ENCODE results near the gene THSD4.

Gene THSD4

GRCh38 chr15:71237456-71238188, 122.4 kb downstream of the THSD4 start:
- peaks cover 11% of the 10 kb centered on the region for H3K4me1 ChIP-seq (ENCODE audit: control insufficient read depth, low read depth, low read length)
- no peak overlapping the region for H3K27ac ChIP-seq (ENCODE audit: low read length)
- H3K4me3 ChIP-seq (ENCODE audit: low read length), result no peak overlapping the region

GRCh38 chr15:71238926-71239325, 123.7 kb downstream of the THSD4 start:
- no peak overlapping the region for H3K27ac ChIP-seq (ENCODE audit: low read length)
- no peak overlapping the region for H3K4me3 ChIP-seq (ENCODE audit: low read length)
- H3K27me3 ChIP-seq (ENCODE audit: control insufficient read depth, insufficient read depth, low read length), result no peaks in the 10 kb centered on the region
- H3K36me3 ChIP-seq (ENCODE audit: control insufficient read depth, low read depth, low read length), result no peaks in the 10 kb centered on the region
- H3K9ac ChIP-seq (ENCODE audit: low read length), result no peak overlapping the region
- H3K9me3 ChIP-seq (ENCODE audit: control insufficient read depth, low read depth, low read length), result no peaks in the 10 kb centered on the region
- H3K4me1 ChIP-seq (ENCODE audit: control insufficient read depth, low read depth, low read length), result peaks cover 11% of the 10 kb centered on the region

More at GRCh38 chr15:71237456-71238188, 122.4 kb downstream of the THSD4 start:
- H3K36me3 ChIP-seq (ENCODE audit: control insufficient read depth, low read depth, low read length), result no peaks in the 10 kb centered on the region
- H3K27me3 ChIP-seq (ENCODE audit: control insufficient read depth, insufficient read depth, low read length), result no peaks in the 10 kb centered on the region
- no peak overlapping the region for H3K9ac ChIP-seq (ENCODE audit: low read length)
- H3K9me3 ChIP-seq (ENCODE audit: control insufficient read depth, low read depth, low read length), result no peaks in the 10 kb centered on the region

GRCh38 chr15:71239592-71240364, 124.5 kb downstream of the THSD4 start:
- Histone ChIP-seq H3K27me3 (ENCODE audit: control insufficient read depth, insufficient read depth, low read length) (no peaks in the 10 kb centered on the region), H3K36me3 (ENCODE audit: control insufficient read depth, low read depth, low read length) (no peaks in the 10 kb centered on the region), H3K9ac (ENCODE audit: low read length) (no peak overlapping the region), H3K9me3 (ENCODE audit: control insufficient read depth, low read depth, low read length) (no peaks in the 10 kb centered on the region), H3K27ac (ENCODE audit: low read length) (no peak overlapping the region), H3K4me3 (ENCODE audit: low read length) (no peak overlapping the region), H3K4me1 (ENCODE audit: control insufficient read depth, low read depth, low read length) (peaks cover 11% of the 10 kb centered on the region)

- Histone ChIP-seq H3K36me3 (ENCODE audit: control insufficient read depth, low read depth, low read length) (no peaks in the 10 kb centered on the region), H3K9me3 (ENCODE audit: control insufficient read depth, low read depth, low read length) (no peaks in the 10 kb centered on the region), H3K4me3 (ENCODE audit: low read length) (no peak overlapping the region), H3K4me1 (ENCODE audit: control insufficient read depth, low read depth, low read length) (peaks cover 11% of the 10 kb centered on the region), H3K9ac (ENCODE audit: low read length) (no peak overlapping the region), H3K27ac (ENCODE audit: low read length) (no peak overlapping the region), H3K27me3 (ENCODE audit: control insufficient read depth, insufficient read depth, low read length) (no peaks in the 10 kb centered on the region)
These were observed 127.0 kb downstream of the THSD4 start for GRCh38 chr15:71242292-71242691.

- Histone ChIP-seq H3K9me3 (ENCODE audit: control insufficient read depth, low read depth, low read length) (no peaks in the 10 kb centered on the region), H3K9ac (ENCODE audit: low read length) (no peak overlapping the region), H3K36me3 (ENCODE audit: control insufficient read depth, low read depth, low read length) (no peaks in the 10 kb centered on the region), H3K27ac (ENCODE audit: low read length) (no peak overlapping the region), H3K27me3 (ENCODE audit: control insufficient read depth, insufficient read depth, low read length) (no peaks in the 10 kb centered on the region), H3K4me1 (ENCODE audit: control insufficient read depth, low read depth, low read length) (peaks cover 5% of the 10 kb centered on the region), H3K4me3 (ENCODE audit: low read length) (no peak overlapping the region)
These were observed 129.0 kb downstream of the THSD4 start for GRCh38 chr15:71244250-71244649.

GRCh38 chr15:71245588-71245987, 130.3 kb downstream of the THSD4 start:
- H3K36me3 ChIP-seq (ENCODE audit: control insufficient read depth, low read depth, low read length), result no peaks in the 10 kb centered on the region
- no peak overlapping the region for H3K27ac ChIP-seq (ENCODE audit: low read length)
- no peaks in the 10 kb centered on the region for H3K9me3 ChIP-seq (ENCODE audit: control insufficient read depth, low read depth, low read length)
- no peaks in the 10 kb centered on the region for H3K27me3 ChIP-seq (ENCODE audit: control insufficient read depth, insufficient read depth, low read length)
- H3K4me1 ChIP-seq (ENCODE audit: control insufficient read depth, low read depth, low read length), result no peaks in the 10 kb centered on the region
- no peak overlapping the region for H3K9ac ChIP-seq (ENCODE audit: low read length)
- no peak overlapping the region for H3K4me3 ChIP-seq (ENCODE audit: low read length)

- H3K36me3 ChIP-seq (ENCODE audit: control insufficient read depth, low read depth, low read length), result no peaks in the 10 kb centered on the region
- no peaks in the 10 kb centered on the region for H3K4me1 ChIP-seq (ENCODE audit: control insufficient read depth, low read depth, low read length)
- no peaks in the 10 kb centered on the region for H3K9me3 ChIP-seq (ENCODE audit: control insufficient read depth, low read depth, low read length)
- no peak overlapping the region for H3K9ac ChIP-seq (ENCODE audit: low read length)
- no peaks in the 10 kb centered on the region for H3K27me3 ChIP-seq (ENCODE audit: control insufficient read depth, insufficient read depth, low read length)
- no peak overlapping the region for H3K4me3 ChIP-seq (ENCODE audit: low read length)
- no peak overlapping the region for H3K27ac ChIP-seq (ENCODE audit: low read length)
These were observed 133.1 kb downstream of the THSD4 start for GRCh38 chr15:71248386-71248785.

GRCh38 chr15:71249986-71250385, 134.7 kb downstream of the THSD4 start:
- Histone ChIP-seq H3K36me3 (ENCODE audit: control insufficient read depth, low read depth, low read length) (no peaks in the 10 kb centered on the region), H3K9ac (ENCODE audit: low read length) (no peak overlapping the region), H3K4me3 (ENCODE audit: low read length) (no peak overlapping the region), H3K27ac (ENCODE audit: low read length) (no peak overlapping the region), H3K9me3 (ENCODE audit: control insufficient read depth, low read depth, low read length) (no peaks in the 10 kb centered on the region), H3K4me1 (ENCODE audit: control insufficient read depth, low read depth, low read length) (no peaks in the 10 kb centered on the region), H3K27me3 (ENCODE audit: control insufficient read depth, insufficient read depth, low read length) (no peaks in the 10 kb centered on the region)

GRCh38 chr15:71250936-71251583, 135.8 kb downstream of the THSD4 start:
- no peaks in the 10 kb centered on the region for H3K9me3 ChIP-seq (ENCODE audit: control insufficient read depth, low read depth, low read length)
- H3K36me3 ChIP-seq (ENCODE audit: control insufficient read depth, low read depth, low read length), result no peaks in the 10 kb centered on the region
- H3K4me1 ChIP-seq (ENCODE audit: control insufficient read depth, low read depth, low read length), result no peaks in the 10 kb centered on the region
- no peak overlapping the region for H3K9ac ChIP-seq (ENCODE audit: low read length)
- no peaks in the 10 kb centered on the region for H3K27me3 ChIP-seq (ENCODE audit: control insufficient read depth, insufficient read depth, low read length)
- H3K4me3 ChIP-seq (ENCODE audit: low read length), result no peak overlapping the region
- H3K27ac ChIP-seq (ENCODE audit: low read length), result no peak overlapping the region

GRCh38 chr15:71251584-71252043, 136.3 kb downstream of the THSD4 start:
- no peaks in the 10 kb centered on the region for H3K27me3 ChIP-seq (ENCODE audit: control insufficient read depth, insufficient read depth, low read length)
- H3K4me1 ChIP-seq (ENCODE audit: control insufficient read depth, low read depth, low read length), result no peaks in the 10 kb centered on the region
- H3K9ac ChIP-seq (ENCODE audit: low read length), result no peak overlapping the region
- no peak overlapping the region for H3K4me3 ChIP-seq (ENCODE audit: low read length)
- H3K9me3 ChIP-seq (ENCODE audit: control insufficient read depth, low read depth, low read length), result no peaks in the 10 kb centered on the region
- H3K27ac ChIP-seq (ENCODE audit: low read length), result no peak overlapping the region
- no peaks in the 10 kb centered on the region for H3K36me3 ChIP-seq (ENCODE audit: control insufficient read depth, low read depth, low read length)

GRCh38 chr15:71252044-71252739, 136.9 kb downstream of the THSD4 start:
- no peak overlapping the region for H3K4me3 ChIP-seq (ENCODE audit: low read length)
- no peak overlapping the region for H3K27ac ChIP-seq (ENCODE audit: low read length)
- no peak overlapping the region for H3K9ac ChIP-seq (ENCODE audit: low read length)
- H3K27me3 ChIP-seq (ENCODE audit: control insufficient read depth, insufficient read depth, low read length), result no peaks in the 10 kb centered on the region
- H3K4me1 ChIP-seq (ENCODE audit: control insufficient read depth, low read depth, low read length), result no peaks in the 10 kb centered on the region
- H3K9me3 ChIP-seq (ENCODE audit: control insufficient read depth, low read depth, low read length), result no peaks in the 10 kb centered on the region
- H3K36me3 ChIP-seq (ENCODE audit: control insufficient read depth, low read depth, low read length), result no peaks in the 10 kb centered on the region
